ENCODE results near the gene SLC25A26.

The SLC25A26 gene

GRCh38 chr3:66383998-66384745, 163.4 kb downstream of the SLC25A26 start:
- H3K4me3 ChIP-seq (ENCODE audit: low read depth, low read length) = no peak overlapping the region
- H3K36me3 ChIP-seq = peaks cover 63% of the 10 kb centered on the region
- H3K9me3 ChIP-seq (ENCODE audit: severe bottlenecking) = no peaks in the 10 kb centered on the region
- no peak for DNase-seq
- no peaks in the 10 kb centered on the region for H3K27me3 ChIP-seq (ENCODE audit: insufficient read depth, low read depth, severe bottlenecking)
- no peak overlapping the region for H3K27ac ChIP-seq
- TF ChIP-seq, protein P1, sequence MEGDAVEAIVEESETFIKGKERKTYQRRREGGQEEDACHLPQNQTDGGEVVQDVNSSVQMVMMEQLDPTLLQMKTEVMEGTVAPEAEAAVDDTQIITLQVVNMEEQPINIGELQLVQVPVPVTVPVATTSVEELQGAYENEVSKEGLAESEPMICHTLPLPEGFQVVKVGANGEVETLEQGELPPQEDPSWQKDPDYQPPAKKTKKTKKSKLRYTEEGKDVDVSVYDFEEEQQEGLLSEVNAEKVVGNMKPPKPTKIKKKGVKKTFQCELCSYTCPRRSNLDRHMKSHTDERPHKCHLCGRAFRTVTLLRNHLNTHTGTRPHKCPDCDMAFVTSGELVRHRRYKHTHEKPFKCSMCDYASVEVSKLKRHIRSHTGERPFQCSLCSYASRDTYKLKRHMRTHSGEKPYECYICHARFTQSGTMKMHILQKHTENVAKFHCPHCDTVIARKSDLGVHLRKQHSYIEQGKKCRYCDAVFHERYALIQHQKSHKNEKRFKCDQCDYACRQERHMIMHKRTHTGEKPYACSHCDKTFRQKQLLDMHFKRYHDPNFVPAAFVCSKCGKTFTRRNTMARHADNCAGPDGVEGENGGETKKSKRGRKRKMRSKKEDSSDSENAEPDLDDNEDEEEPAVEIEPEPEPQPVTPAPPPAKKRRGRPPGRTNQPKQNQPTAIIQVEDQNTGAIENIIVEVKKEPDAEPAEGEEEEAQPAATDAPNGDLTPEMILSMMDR (IDR thresholded peaks at IDR 0.05; ENCODE audit: low read depth, low read length) = no peak

DNA sequence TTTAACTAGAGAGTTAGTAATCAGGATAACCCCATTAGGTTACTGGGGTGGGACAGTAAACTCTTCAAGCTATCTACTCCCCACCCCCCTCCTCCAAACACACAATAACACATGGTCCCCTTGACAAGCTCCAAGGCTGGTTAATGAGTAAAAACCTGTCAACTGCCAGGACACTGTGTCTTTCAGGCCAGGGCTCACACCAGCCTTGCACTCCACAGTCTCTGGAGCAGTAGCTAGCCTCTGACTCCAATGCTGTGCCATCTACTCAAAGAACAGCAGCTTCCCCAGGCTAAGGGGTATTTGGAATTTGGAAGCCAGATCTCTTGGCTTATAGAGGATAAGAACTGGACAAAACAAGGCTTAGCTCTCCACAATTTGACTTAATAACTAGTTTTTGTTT, 164.3 kb downstream of the SLC25A26 start:
- Histone ChIP-seq H3K4me3 (ENCODE audit: low read depth, low read length) (no peak overlapping the region), H3K27ac (no peak overlapping the region), H3K36me3 (peaks cover 56% of the 10 kb centered on the region), H3K27me3 (ENCODE audit: insufficient read depth, low read depth, severe bottlenecking) (no peaks in the 10 kb centered on the region), H3K9me3 (ENCODE audit: severe bottlenecking) (no peaks in the 10 kb centered on the region)
- TF ChIP-seq, protein P1 (IDR thresholded peaks at IDR 0.05; ENCODE audit: low read depth, low read length) = no peak
- DNase-seq = no peak

- no peak overlapping the region for H3K27ac ChIP-seq
- DNase-seq = no peak
- H3K4me3 ChIP-seq (ENCODE audit: low read depth, low read length) = no peak overlapping the region
- no peaks in the 10 kb centered on the region for H3K9me3 ChIP-seq (ENCODE audit: severe bottlenecking)
- H3K27me3 ChIP-seq (ENCODE audit: insufficient read depth, low read depth, severe bottlenecking) = no peaks in the 10 kb centered on the region
- TF ChIP-seq, protein P1 (IDR thresholded peaks at IDR 0.05; ENCODE audit: low read depth, low read length) = no peak
- peaks cover 44% of the 10 kb centered on the region for H3K36me3 ChIP-seq
These were observed 165.5 kb downstream of the SLC25A26 start for GRCh38 chr3:66386011-66386924.

- Histone ChIP-seq H3K4me3 (ENCODE audit: low read depth, low read length) (no peak overlapping the region), H3K9me3 (ENCODE audit: severe bottlenecking) (no peaks in the 10 kb centered on the region), H3K36me3 (peaks cover 38% of the 10 kb centered on the region), H3K27ac (no peak overlapping the region), H3K27me3 (ENCODE audit: insufficient read depth, low read depth, severe bottlenecking) (no peaks in the 10 kb centered on the region)
- TF ChIP-seq, protein P1 (IDR thresholded peaks at IDR 0.05; ENCODE audit: low read depth, low read length) = no peak
- no peak for DNase-seq
These were observed 166.3 kb downstream of the SLC25A26 start for GRCh38 chr3:66386925-66387650.

DNA sequence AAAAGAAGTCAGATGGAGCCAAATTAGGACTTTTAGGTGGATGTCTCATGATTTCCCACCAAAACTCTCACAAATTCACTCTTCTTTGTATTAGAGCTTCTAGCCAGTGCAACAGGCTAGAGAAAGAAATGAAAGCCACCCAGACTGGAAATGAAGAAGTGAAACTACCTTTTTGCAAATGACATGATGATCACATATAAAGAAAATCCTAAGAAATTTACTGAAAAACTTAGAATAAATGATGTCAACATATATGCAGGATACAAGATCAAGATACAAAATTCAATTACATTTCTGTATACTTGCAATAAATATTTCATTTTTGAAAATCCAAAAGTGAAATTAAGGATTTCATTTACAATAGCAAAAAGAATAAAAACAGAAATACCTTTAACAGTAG, 169.2 kb downstream of the SLC25A26 start:
- H3K36me3 ChIP-seq = peaks cover 19% of the 10 kb centered on the region

More for the DNA sequence above, 169.2 kb downstream of the SLC25A26 start:
- Histone ChIP-seq H3K27me3 (ENCODE audit: insufficient read depth, low read depth, severe bottlenecking) (no peaks in the 10 kb centered on the region), H3K27ac (no peak overlapping the region), H3K4me3 (ENCODE audit: low read depth, low read length) (no peak overlapping the region), H3K9me3 (ENCODE audit: severe bottlenecking) (no peaks in the 10 kb centered on the region)
- TF ChIP-seq, protein P1 (IDR thresholded peaks at IDR 0.05; ENCODE audit: low read depth, low read length) = no peak
- no peak for DNase-seq

Data from WERI-Rb-1 (cell line).